Limb (tissue), 2 donors: ENCODE results near the gene HDAC11.

Experiments
- DNase-seq, 2 donors: peaks; one replicate each; pipeline ENCODE4 v3.0.0-alpha.2; 2016; ENCODE audit errors: extremely low spot score in 2 of 2

The HDAC11 gene

GRCh38 chr3:13540297-13540995 is 60.3 kb downstream of the HDAC11 start:
- no peak for DNase-seq

GRCh38 chr3:13541691-13542090 is 61.6 kb downstream of the HDAC11 start:
- DNase-seq = no peak

GRCh38 chr3:13542142-13542541 is 62.0 kb downstream of the HDAC11 start:
- DNase-seq = no peak

GRCh38 chr3:13543253-13543652 is 63.1 kb downstream of the HDAC11 start:
- DNase-seq = no peak

GRCh38 chr3:13544293-13544831 is 64.3 kb downstream of the HDAC11 start:
- DNase-seq = no peak

- DNase-seq = no peak
Observed at GRCh38 chr3:13544951-13545651, 65.0 kb downstream of the HDAC11 start.

- DNase-seq = no peak
Observed at GRCh38 chr3:13545952-13546454, 65.9 kb downstream of the HDAC11 start.

- no peak for DNase-seq
Observed at GRCh38 chr3:13546667-13547171, 66.6 kb downstream of the HDAC11 start.

- no peak for DNase-seq
Observed at GRCh38 chr3:13547591-13548371, 67.7 kb downstream of the HDAC11 start.

- DNase-seq = peak; percentile 57 to 80
Observed at GRCh38 chr3:13548696-13549622, 68.9 kb downstream of the HDAC11 start, which contains the start of gene FBLN2. FBLN2 (plus strand) TSS chr3:13549125; CDS start chr3:13570356, 21,231 bp downstream.

- DNase-seq = peak in 1 of 2 donors; percentile 62
Observed at GRCh38 chr3:13549623-13550422, 69.7 kb downstream of the HDAC11 start.

GRCh38 chr3:13550423-13550690 is 70.3 kb downstream of the HDAC11 start:
- DNase-seq = no peak

GRCh38 chr3:13550791-13551360 is 70.8 kb downstream of the HDAC11 start:
- DNase-seq = no peak

- no peak for DNase-seq
Observed at GRCh38 chr3:13552857-13553652, 72.9 kb downstream of the HDAC11 start.

- DNase-seq = no peak
Observed at GRCh38 chr3:13553686-13554085, 73.6 kb downstream of the HDAC11 start.

- DNase-seq = no peak
Observed at GRCh38 chr3:13555753-13556152, 75.6 kb downstream of the HDAC11 start.
